Esophagus muscularis mucosa (tissue), 4 donors: ENCODE results near the gene PLET1. TPM values are rescaled to one million over a fixed set of nuclear protein-coding genes. Genes with fewer than 3 reads are reported as not detected.

ENCODE experiments used
- DNase-seq: peaks from one replicate; pipeline ENCODE4 v3.0.0-alpha.2; 2017; ENCODE audit errors: extremely low spot score
- H3K27ac ChIP-seq, 4 donors: fragments of 200-600 bp; sonication (generic); replicated peaks in 1 of 4; 1 replicate in 3 of 4; 2 replicates in 1 of 4; pipeline ENCODE4 v1.5.1; 2016 to 2019; ENCODE audit warnings: mild to moderate bottlenecking in 1 of 4
- H3K27me3 ChIP-seq, 4 donors: fragments of 200-600 bp; sonication (generic); one replicate each; pipeline versions ENCODE4 v1.5.1 to v1.6.0; 2016 to 2019
- H3K36me3 ChIP-seq, 4 donors: fragments of 200-600 bp; sonication (generic); one replicate each; pipeline ENCODE4 v1.5.1; 2016 to 2019
- H3K4me1 ChIP-seq, 4 donors: fragments of 200-600 bp; sonication (generic); one replicate each; pipeline ENCODE4 v1.5.1; 2016 to 2019
- H3K4me3 ChIP-seq, 4 donors: fragments of 200-600 bp; sonication (generic); 1 replicate in 2 of 4; 2 replicates in 2 of 4; pipeline ENCODE4 v1.5.1; 2016 to 2019; ENCODE audit warnings: mild to moderate bottlenecking in 4 of 4, moderate library complexity in 1 of 4
- H3K9me3 ChIP-seq, 4 donors: fragments of 200-600 bp; sonication (generic); 1 replicate in 3 of 4; 2 replicates in 1 of 4; pipeline ENCODE4 v1.5.1; 2016 to 2019
- EP300 ChIP-seq: sonication (generic); formaldehyde crosslinking; IDR thresholded peaks from one replicate; pipeline ENCODE4 v1.6.1; 2017; ENCODE audit warnings: antibody characterized with exemption
- POLR2A ChIP-seq: fragments of 450-650 bp; IDR thresholded peaks from one replicate; pipeline ENCODE4 v1.6.1; 2017; ENCODE audit warnings: antibody characterized with exemption, moderate library complexity, mild to moderate bottlenecking, low read depth
- POLR2AphosphoS5 ChIP-seq, 2 donors: sonication (generic); formaldehyde crosslinking; IDR thresholded peaks; one replicate each; pipeline ENCODE4 v1.6.1; 2017; ENCODE audit warnings: antibody characterized with exemption in 2 of 2
- WGBS: methylation state at CpG from one replicate; pipeline ENCODE4 v1.1.5; 2018; 5-methylcytosine and 5-hydroxymethylcytosine counted together
- intact Hi-C: fragments of 100-400 bp; cut with DNase I; formaldehyde crosslinking; loops from one replicate; pipeline ENCODE4 v1.15.1; 2023
- total RNA-seq, 4 donors: library from RNA; depleted of rRNA; stranded (reverse); fragments of >200 nt; gene quantifications; one replicate each; pipeline versions ENCODE4 v1.1.0 to v1.2.1, GENCODE V29; 2016
- TF ChIP-seq, protein P1 (sequence below), 3 experiments: fragments of 200-600 bp in 2 of 3; fragments of 450-650 bp in 1 of 3; sonication (generic) in 2 of 3; IDR thresholded peaks; one replicate each; pipeline ENCODE4 v1.5.1; 2017 to 2019; ENCODE audit warnings: antibody characterized with exemption in 3 of 3, mild to moderate bottlenecking in 2 of 3, moderate library complexity in 1 of 3

PLET1 gene
- total RNA-seq, 4 donors from 2014 or later, result not detected

DNA sequence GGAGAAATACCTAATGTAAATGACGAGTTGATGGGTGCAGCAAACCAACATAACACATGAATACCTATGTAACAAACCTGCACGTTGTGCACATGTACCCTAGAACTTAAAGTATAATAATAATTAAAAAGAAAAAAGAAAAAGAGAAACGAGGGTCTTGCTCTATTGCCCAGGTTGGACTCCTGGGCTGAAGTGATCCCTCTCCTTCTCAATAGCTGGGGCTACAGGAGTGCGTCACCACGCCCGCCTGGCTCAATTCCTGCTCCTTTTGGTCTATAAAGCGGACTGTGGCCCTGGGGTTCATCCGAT lies 35.0 kb downstream of the PLET1 start:
- whole genome bisulfite sequencing, result 29% methylated on average over 8 of the region's 8 CpGs
- intact Hi-C loops, result no loop called here
- Histone ChIP-seq H3K9me3 (no peaks in the 10 kb centered on the region), H3K36me3 (peaks cover 5 to 26% (median 21%) of the 10 kb centered on the region in 4 donors), H3K27ac (peak overlapping the region; percentile 93 to 97 (median 94)), H3K4me3 (peak overlapping the region; percentile 74 to 97 (median 76)), H3K27me3 (no peaks in the 10 kb centered on the region), H3K4me1 (peaks cover 10 to 36% (median 32%) of the 10 kb centered on the region in 4 donors)
- DNase-seq, result no peak
- TF ChIP-seq, protein P1, sequence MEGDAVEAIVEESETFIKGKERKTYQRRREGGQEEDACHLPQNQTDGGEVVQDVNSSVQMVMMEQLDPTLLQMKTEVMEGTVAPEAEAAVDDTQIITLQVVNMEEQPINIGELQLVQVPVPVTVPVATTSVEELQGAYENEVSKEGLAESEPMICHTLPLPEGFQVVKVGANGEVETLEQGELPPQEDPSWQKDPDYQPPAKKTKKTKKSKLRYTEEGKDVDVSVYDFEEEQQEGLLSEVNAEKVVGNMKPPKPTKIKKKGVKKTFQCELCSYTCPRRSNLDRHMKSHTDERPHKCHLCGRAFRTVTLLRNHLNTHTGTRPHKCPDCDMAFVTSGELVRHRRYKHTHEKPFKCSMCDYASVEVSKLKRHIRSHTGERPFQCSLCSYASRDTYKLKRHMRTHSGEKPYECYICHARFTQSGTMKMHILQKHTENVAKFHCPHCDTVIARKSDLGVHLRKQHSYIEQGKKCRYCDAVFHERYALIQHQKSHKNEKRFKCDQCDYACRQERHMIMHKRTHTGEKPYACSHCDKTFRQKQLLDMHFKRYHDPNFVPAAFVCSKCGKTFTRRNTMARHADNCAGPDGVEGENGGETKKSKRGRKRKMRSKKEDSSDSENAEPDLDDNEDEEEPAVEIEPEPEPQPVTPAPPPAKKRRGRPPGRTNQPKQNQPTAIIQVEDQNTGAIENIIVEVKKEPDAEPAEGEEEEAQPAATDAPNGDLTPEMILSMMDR (IDR thresholded peaks at IDR 0.05), result no peak
- no peak for TF ChIP-seq EP300
- TF ChIP-seq POLR2A, result no peak
- no peak for TF ChIP-seq POLR2AphosphoS5 (IDR thresholded peaks at IDR 0.05)

DNA sequence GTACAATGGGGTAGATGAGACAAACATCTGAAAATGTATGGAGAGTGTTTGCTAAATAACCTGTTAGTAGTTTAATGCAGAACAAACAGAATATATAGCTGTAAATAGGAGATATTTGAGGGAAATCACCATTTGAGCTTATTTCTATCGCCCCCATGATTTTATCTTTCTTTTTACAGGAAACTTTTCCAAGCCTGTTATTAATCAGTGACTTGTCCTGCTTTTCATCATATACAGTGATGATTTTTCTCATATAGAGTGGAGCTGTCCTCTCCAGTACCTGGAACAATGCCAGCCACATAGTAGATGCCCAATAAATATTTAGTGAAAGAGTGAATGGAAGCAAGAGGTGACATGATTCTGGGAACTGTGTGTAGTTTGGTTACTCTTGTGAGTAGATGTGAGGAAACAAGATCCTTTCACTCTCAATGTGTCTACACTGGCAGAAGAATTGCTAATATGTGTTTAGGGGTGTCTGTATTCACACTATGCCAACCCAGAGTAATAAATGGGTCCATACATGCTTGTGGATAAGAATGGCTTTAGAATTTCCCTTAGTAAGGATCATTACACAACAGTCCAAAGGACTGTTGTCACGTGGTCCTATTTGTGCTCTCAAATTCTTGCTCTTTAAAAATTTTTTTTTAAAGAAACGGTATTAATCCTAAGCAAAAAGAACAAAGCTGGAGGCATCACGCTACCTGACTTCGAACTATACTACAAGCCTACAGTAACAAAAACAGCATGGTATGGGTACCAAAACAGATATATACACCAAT lies 36.7 kb downstream of the PLET1 start:
- intact Hi-C loops, result no loop called here
- no peaks in the 10 kb centered on the region for H3K9me3 ChIP-seq
- no peak overlapping the region for H3K27ac ChIP-seq
- TF ChIP-seq EP300, result no peak
- TF ChIP-seq, protein P1 (IDR thresholded peaks at IDR 0.05), result no peak
- no peak for TF ChIP-seq POLR2AphosphoS5 (IDR thresholded peaks at IDR 0.05)
- no peak for TF ChIP-seq POLR2A
- no peak overlapping the region for H3K4me3 ChIP-seq
- peaks cover 0 to 12% (median 4%) of the 10 kb centered on the region in 4 donors for H3K36me3 ChIP-seq
- H3K27me3 ChIP-seq, result no peaks in the 10 kb centered on the region
- WGBS, result 91% methylated on average over 5 of the region's 5 CpGs
- H3K4me1 ChIP-seq, result peaks cover 10 to 43% (median 35%) of the 10 kb centered on the region in 4 donors
- no peak for DNase-seq

DNA sequence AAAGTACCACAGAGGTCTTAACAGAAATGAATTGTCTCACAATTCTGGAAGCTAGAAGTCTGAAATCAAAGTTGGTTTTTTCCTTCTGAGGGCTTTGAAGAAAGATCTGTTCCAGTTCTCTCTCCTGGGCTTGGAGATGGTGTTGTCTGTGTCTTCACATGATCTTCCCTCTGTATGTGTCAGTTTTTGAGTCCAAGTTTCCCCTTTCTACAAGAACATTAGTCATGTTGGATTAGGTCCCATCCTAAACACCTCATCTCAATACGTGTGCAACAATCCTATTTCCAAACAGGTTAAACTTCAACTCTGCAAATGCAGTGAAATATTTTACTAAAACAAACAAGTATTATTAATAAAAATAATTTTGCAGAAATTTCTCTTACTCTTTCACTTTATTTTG lies 37.5 kb downstream of the PLET1 start:
- H3K27me3 ChIP-seq, result no peaks in the 10 kb centered on the region
- intact Hi-C loops, result no loop called here
- 38% methylated on average over 1 of the region's 1 CpG for WGBS

DNA sequence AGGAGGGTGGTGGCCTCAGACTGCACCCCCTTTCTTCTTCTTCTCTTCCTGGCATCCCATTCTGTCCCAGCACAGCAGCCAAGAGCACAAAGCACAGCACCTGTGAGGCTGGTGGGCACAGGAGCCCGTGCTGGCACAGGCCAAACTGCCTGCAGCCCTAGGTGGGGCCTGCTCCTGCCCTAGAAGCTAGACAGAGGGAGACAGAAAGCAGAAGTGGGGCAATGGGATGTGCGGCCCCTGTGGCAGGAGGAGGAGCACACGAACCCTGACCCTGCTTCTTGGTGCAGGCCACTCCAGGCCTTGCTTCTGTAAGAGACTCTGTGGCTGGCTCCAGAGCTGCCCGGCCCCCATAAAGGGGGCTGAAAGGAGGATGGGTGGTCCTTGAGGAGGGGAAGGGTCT lies 38.4 kb downstream of the PLET1 start:
- no peak for TF ChIP-seq POLR2A
- no peak for TF ChIP-seq EP300
- TF ChIP-seq POLR2AphosphoS5 (IDR thresholded peaks at IDR 0.05), result no peak
- TF ChIP-seq, protein P1 (IDR thresholded peaks at IDR 0.05), result no peak
- DNase-seq, result no peak
- H3K27ac ChIP-seq, result peak overlapping the region in 1 of 4 donors; percentile 54
- H3K9me3 ChIP-seq, result no peaks in the 10 kb centered on the region
- peaks cover 4 to 38% (median 26%) of the 10 kb centered on the region in 4 donors for H3K4me1 ChIP-seq
- peaks cover 0 to 21% (median 4%) of the 10 kb centered on the region in 4 donors for H3K36me3 ChIP-seq
- intact Hi-C loops, result no loop called here
- H3K4me3 ChIP-seq, result no peak overlapping the region
- 56% methylated on average over 3 of the region's 4 CpGs for WGBS
- no peaks in the 10 kb centered on the region for H3K27me3 ChIP-seq

More for the DNA sequence above, 37.5 kb downstream of the PLET1 start:
- DNase-seq, result no peak
- H3K4me3 ChIP-seq, result no peak overlapping the region
- no peaks in the 10 kb centered on the region for H3K9me3 ChIP-seq
- no peak for TF ChIP-seq EP300
- no peak for TF ChIP-seq POLR2AphosphoS5 (IDR thresholded peaks at IDR 0.05)
- TF ChIP-seq, protein P1 (IDR thresholded peaks at IDR 0.05), result no peak
- TF ChIP-seq POLR2A, result no peak
- peaks cover 10 to 43% (median 34%) of the 10 kb centered on the region in 4 donors for H3K4me1 ChIP-seq
- no peak overlapping the region for H3K27ac ChIP-seq
- H3K36me3 ChIP-seq, result peaks cover 0 to 13% (median 1%) of the 10 kb centered on the region in 4 donors
